Iris pigment epithelial cell (primary cell): Measurements from ENCODE around the gene GPSM1.
A peak's percentile ranks its signal among the peaks of the same experiment; 100 is the strongest.

Experiments
- DNase-seq: peaks from one replicate; pipeline ENCODE4 v3.0.0-alpha.2; 2011; ENCODE audit warnings: low read depth

GPSM1 gene, protein sequence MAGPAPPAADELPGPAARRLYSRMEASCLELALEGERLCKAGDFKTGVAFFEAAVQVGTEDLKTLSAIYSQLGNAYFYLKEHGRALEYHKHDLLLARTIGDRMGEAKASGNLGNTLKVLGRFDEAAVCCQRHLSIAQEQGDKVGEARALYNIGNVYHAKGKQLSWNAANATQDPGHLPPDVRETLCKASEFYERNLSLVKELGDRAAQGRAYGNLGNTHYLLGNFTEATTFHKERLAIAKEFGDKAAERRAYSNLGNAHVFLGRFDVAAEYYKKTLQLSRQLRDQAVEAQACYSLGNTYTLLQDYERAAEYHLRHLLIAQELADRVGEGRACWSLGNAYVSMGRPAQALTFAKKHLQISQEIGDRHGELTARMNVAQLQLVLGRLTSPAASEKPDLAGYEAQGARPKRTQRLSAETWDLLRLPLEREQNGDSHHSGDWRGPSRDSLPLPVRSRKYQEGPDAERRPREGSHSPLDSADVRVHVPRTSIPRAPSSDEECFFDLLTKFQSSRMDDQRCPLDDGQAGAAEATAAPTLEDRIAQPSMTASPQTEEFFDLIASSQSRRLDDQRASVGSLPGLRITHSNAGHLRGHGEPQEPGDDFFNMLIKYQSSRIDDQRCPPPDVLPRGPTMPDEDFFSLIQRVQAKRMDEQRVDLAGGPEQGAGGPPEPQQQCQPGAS

DNA sequence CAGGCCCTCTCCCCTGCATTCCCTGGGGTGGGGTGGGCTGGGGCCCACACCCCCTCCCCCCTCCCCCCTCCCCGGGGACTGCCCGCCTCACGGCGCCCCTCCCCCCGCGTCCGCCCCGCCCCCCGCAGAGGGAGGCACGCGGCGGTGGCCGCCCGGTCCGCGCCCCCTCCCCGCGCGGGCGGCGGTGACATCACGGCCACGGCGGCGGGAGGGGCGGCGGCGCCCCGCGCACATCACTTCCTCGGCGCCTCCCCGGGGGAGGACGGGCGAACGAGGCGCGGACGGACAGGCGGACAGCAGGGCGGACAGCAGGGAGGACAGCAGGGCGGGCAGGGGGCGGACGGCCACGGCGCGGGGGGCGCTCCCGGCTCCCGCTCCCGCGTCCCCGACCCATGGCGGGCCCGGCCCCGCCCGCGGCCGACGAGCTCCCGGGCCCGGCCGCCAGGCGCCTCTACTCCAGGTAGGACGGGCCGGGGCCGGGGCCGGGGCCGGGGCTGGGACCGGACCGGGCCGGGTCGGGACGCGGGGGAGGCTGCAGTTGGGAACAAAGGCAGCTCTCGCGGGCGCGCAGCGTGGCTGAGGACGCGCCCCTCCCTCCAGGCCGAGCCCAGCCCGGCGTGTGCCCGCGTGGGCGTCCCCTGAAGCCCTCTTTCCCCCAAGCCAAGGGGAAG, at the start of gene GPSM1:
Gene GPSM1 (plus strand): TSS at position 236 of the 671 bp plus-strand sequence. CDS start 157 bp downstream, at position 393.
- DNase-seq: peak; percentile 62

- no peak for DNase-seq
These were observed 49.6 kb upstream of the GPSM1 start for GRCh38 chr9:136277746-136278145.

- DNase-seq: no peak
These were observed 49.1 kb upstream of the GPSM1 start for GRCh38 chr9:136278221-136278620.

DNA sequence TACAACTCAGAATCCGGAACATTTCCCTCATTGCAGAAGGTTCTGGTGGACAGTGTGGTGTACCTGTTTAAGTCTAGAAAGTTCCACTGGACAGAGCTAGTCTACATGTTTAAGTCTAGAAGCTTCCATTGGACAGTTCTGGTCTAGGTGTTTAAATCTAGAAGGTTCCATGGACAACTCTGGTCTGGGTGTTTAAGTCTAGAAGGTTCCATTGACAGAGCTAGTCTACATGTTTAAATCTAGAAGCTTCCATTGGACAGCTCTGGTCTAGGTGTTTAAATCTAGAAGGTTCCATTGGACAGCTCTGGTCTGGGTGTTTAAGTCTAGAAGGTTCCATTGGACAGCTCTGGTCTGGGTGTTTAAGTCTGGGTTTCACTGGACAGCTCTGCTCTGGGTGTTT, 48.4 kb upstream of the GPSM1 start:
- no peak for DNase-seq

GRCh38 chr9:136279471-136279870, 47.9 kb upstream of the GPSM1 start:
- DNase-seq: no peak

DNA sequence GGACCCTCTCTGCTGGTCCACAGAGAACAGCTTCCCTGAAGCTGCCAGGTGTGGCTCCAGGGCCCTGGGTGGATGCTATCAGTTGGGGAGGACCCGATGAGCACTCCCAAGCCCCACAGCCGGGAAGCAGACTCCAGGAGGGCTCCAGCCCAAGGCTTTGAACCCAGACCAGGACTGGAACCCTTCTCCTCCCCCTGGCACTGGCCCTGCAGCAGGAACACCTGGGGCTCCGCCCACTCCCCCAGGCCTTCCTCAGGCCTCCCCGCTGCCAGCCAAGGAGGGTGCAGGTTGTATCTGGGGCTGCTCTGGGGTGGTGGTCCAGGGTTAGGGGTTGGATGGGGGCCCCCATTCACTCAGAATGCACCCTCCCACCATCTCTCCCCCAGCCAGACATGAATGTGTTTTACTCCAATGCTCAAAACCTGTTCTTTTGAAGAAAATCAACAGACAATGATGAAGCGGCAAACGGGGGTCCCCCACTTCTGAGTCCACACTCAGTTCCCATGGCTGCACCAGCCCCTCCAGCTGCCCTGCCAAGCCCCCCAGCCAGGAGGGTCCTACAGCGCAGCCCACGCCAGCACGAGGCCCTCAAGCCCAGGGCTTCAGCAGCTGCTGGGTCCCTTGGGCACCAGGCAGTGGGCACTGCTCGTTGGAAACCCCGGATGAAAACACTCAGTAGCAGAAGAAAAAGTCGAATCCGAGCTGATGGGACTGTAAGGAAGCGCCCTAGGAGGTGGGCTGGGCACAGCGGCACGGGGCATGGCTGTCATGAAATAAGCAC, 46.6 kb upstream of the GPSM1 start:
- DNase-seq: no peak

- no peak for DNase-seq
These were observed 45.7 kb upstream of the GPSM1 start for GRCh38 chr9:136281421-136282271.

DNA sequence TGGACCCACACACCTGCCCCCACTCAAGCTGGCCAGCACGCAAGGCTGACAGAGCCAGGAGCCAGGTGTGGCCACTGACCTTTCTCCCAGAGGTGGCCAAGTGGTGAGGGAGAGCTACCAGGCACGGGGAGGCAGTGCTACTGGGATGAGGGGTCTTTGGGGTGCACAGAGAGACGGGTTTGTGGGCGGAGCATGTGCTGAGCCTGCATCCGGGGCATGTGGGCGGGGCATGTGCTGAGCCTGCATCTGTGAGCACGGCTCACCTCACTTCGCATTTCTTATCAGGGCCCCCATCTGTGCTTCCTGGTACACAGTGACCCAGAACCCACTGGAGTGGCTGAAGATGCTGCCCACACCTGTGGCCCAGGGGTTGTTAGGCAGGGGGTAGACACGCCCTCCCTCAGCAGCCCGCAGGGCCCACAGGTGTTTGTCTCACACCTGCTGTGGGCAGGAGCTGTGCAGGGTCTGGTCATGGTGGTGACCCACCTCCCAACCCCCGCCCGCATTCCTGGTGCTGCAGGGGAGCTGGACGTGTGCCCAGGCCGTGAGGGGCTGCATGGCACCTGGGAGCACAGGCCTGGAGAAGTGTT, 45.0 kb upstream of the GPSM1 start:
- DNase-seq: no peak

DNA sequence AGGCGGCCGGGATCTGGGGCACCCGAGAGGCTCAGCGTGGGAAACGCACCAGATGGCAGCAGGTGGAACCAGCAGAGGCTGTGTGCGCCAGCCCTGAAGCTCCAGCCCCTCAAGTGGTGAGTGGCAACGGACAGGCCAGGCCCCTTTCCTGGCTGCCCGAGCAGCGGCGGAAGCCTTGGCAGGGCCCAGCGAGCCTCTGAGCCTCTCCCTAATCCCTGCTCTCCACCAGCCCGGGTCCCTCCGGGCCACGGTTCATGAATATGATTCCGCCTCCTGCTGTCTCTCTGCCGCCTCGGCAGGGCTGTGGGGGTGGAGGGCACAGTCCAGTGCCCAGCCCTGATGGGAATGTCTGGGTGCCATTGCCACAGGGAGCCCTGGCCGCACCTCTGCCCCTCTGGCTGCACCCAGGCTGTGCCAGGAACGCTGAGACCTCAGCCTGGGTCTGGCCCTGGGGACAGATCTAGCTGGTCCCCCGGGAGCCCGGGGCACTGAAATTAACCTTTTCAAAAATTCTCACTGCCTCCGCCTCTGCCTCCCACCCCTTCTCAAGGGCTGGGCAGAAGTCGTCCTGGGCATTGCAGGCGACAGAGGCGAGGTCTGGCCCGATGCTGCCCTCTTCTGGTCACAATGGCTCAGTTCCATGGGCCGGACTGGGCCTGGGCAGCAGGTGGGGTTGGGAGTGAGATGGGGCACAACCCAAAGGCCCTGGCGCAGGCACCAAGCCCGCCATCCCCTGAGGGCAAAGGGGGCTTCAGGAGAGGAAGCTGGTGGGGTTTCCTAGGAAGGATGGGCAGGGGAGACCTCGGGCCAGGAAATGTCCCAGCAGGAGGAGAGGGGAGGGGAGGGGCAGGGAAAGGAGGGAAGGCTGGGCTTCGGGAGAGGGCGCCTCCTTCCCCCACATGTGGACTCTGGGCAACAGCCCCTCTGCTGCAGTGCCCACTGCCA, 43.8 kb upstream of the GPSM1 start:
- peak; percentile 51 for DNase-seq

DNA sequence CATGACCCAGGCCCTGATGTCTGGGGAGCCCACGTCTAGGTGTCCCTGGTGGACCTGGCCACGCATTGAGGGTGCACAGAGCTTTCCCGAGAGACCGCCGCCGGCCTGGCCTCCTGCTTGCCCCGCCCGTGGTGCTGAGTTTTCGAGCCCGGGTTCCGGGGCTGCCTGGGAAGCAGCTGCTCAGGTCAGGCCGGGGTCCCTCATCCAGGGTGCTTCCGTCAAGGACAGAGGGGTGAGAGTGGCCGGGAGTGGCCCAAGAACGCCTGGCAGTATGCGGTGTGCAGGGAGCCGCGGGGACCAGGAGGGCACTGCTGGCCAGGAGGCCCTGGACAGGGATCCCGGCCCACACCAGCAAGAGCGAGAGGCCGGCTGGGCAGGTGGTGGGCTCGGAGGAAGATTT, 43.0 kb upstream of the GPSM1 start:
- no peak for DNase-seq

GRCh38 chr9:136284951-136285350, 42.4 kb upstream of the GPSM1 start:
- DNase-seq: no peak

- DNase-seq: no peak
These were observed 41.6 kb upstream of the GPSM1 start for GRCh38 chr9:136285501-136286358.

DNA sequence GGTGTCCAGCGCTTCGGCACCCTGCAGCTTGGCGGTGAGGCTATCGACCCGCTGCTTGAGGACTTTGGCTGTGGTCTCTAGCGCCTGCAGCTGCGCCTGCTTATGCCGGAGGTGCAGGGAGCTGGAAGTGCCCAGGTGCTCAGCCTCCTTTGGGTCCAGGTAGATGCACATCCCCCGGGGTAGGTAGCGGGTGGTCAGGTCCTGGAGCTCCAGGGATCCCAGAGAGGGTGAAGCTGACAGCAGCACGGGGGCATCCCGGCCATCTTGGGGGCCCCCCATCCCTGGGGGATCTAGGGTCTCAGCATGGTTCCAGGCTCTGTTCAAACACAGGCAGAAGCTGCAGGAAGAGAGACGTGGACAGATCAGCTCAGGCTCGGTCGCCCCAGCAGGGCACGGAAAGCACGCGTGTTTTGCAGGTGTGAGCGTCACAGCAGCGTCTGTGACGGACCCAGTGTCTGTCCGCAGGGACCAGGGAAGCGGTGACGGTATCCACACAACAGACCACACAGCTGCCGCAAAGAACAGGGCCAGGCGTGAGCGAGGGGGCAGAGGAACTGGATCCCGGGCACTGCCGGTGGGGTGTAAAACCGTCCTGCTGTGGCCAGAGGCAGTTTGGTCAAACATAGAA, 40.9 kb upstream of the GPSM1 start:
- DNase-seq: no peak

- no peak for DNase-seq
These were observed 40.4 kb upstream of the GPSM1 start for GRCh38 chr9:136286987-136287379.

- no peak for DNase-seq
These were observed 39.2 kb upstream of the GPSM1 start for GRCh38 chr9:136287960-136288753.

DNA sequence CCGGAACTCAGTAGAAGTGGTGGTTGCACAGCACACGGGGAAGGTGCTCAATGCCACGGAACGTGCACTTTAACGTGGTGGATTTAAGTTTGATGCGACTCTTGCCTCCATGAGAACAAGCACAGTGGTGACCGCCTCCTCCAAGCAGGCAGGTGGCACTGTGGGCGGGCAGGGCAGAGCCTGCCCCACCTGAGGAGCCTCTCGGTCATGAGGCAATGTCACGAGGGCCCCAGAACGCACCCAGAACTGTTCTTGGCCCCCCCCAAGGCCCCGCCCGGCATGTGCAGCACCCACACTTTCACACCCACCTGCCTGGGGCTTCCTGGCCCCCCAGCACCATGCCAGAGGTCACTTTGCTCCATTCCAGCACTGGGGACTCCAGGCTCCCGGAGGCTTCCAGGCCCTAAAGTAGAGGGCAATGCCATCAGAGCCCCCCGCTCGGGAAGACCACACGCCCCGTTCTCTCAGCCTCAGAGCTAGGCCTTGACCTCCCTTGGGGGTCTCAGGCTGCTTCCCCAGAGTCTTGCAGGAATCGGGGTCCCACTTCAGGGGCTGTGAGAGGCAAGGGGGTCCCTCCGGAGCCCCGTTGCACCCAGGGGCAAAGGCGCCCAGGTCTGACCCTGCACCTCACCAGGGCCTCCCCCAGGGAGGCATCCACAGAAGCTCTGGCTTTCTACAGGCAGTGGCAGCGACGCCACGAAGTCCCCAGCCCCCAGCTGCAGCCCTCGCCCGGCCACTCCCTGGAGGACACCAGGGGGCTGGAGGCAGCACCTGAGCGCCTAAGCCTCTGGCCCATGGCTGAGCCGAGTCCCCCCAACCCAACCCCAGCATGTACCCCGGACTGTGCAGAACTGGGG, 37.5 kb upstream of the GPSM1 start:
- DNase-seq: no peak
